Limb (tissue), 2 donors: ENCODE measurements around the gene AGFG1.
A peak's percentile ranks its signal among the peaks of the same experiment; 100 is the strongest.

Experiments used
- DNase-seq, 2 donors: peaks; one replicate each; pipeline ENCODE4 v3.0.0-alpha.2; 2016; ENCODE audit errors: extremely low spot score in 2 of 2

AGFG1 gene

GRCh38 chr2:227461811-227462461 is 10.0 kb upstream of the AGFG1 start:
- DNase-seq: no peak

GRCh38 chr2:227462462-227462951 is 9.4 kb upstream of the AGFG1 start:
- no peak for DNase-seq

DNA sequence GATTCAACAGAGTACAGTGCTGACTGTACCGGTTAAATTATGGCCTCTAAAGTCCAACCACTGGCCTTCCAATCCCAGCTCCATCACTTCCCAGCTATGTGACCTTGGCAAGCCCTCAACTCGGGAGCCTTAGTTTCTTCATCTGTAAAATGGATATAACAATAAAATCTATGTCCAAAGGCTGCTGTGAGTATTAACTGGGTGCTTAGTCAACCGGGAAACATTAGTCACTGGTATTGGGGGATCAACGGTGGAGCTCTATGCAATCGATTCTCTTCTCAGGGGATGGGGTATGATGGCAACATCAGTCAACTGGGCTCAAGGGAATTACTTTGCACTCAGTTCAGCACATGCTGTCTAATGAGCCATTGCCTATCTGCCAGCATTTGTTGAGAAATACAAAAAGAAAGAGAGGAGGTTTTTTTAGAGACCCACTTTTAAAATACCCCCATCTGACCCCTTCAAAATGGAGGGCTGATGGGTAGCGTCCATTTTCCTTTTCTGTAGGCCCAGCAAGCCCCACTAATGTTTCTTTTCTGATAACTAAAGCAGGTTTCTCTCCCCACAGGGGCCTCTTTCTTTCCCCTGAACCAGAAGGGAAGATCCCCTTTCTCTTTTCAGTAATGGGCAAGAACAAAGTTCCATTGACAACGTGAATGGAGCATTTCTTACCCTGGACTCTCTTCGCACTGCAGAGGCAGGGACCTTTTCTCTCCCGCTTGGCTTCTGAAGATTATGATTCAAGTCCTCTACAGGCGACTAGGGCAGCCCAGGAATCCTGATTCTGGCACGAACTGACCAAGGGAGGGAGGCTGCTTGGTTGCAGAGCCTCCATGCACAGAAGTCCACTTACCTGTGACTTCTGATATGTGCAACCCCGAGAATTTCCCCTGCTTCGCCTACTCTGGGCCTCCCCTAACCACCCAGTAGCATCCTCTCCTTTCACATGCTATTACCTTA is 8.7 kb upstream of the AGFG1 start:
- DNase-seq: no peak

DNA sequence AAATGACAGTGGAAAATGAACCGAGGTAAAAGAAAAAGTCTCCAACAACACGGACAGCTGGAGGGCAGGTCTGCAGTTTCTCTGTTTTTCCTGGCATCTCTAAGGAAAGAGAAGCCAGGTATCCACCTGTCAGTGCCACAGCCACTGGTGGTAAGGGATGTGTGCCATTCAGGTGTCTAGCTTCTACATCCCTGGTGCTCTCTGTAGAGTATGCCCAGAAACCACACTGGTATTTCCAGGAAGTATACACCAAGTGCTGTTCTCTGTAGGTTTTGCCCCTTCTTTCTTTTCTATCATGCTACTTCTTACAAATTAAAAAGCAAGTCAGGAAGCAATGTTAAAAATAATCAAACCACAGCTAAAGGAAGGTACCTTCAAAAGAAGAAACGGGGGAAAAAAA is 7.6 kb upstream of the AGFG1 start:
- no peak for DNase-seq

DNA sequence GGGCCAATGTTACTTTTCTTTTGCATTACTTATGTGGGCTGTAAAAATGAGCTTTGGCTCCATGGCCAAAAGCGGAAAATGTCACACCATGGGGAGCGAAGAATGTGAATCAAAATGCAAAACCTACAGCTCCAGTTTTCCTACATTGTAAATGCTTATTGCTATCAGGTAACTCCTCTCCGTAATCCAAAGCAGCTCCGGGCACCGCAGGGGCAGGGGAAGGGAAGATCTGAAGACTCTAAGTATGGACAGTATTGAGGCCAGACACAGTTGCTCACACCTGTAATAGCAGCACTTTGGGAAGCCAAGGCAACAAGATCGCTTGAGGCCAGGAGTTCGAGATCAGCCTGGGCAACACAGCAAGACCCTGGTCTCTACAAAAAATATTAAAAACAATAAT is 7.1 kb upstream of the AGFG1 start:
- DNase-seq: no peak

DNA sequence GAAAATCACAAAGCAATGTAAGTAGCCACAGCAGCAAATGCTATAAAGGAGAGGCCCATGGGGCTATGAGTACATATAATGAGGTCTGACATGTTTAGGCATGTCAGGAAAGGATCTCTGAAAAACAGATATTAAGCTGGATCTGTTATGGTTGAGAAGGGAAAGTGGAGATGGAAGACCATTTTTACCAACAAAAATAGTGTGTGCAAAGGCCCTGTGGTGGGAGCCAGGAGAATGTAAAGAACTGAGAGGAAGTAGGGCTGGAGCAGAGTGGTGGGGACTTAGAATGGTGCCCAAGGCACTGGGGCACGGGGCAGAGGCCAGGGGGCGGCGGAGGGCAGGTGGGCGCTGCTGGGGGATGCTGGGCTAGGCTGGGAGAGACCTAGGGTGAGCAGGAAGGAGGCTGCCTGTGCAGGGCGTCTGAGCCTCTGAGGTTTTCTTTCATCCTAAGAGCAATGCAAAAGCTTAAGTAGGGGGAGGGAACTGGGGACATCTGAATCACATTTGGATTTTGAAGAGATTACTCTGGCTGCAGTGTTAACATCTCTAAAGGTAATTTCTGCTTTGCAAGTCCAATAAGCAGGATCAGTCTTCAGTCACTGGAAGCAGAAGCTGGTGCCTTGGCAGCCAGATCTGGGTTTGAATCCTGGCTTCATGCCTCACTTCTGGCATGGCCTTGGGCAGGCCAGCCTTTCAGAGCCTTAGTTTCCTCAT is 4.9 kb upstream of the AGFG1 start:
- no peak for DNase-seq

GRCh38 chr2:227471412-227471811 is 544 bp upstream of the AGFG1 start:
- DNase-seq: no peak

- peak in 1 of 2 donors; percentile 77 for DNase-seq
Measured at GRCh38 chr2:227472265-227473121, 537 bp downstream of the AGFG1 start.

GRCh38 chr2:227473122-227473461 is 1.1 kb downstream of the AGFG1 start:
- peak in 1 of 2 donors; percentile 20 for DNase-seq

DNA sequence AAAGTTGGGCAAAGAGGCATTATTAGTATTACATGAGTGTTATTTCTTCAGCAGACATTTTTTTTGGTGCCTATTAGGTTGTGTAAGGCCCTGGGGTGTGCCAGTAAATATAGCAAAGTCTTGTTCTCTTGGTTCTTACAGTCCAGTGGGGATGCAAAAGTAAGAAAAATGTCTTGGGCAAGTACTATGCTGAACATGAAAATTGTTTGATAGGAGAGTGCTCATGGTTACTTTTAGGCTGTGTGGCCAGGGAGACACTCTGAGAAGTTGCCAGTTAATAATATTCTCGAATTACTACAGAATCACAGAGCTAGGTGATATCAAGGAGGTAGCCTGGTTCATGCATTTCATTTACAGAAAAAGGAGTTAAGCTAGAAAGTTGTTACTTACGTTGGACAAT is 1.9 kb downstream of the AGFG1 start:
- DNase-seq: no peak

GRCh38 chr2:227474410-227474809 is 2.5 kb downstream of the AGFG1 start:
- DNase-seq: no peak

DNA sequence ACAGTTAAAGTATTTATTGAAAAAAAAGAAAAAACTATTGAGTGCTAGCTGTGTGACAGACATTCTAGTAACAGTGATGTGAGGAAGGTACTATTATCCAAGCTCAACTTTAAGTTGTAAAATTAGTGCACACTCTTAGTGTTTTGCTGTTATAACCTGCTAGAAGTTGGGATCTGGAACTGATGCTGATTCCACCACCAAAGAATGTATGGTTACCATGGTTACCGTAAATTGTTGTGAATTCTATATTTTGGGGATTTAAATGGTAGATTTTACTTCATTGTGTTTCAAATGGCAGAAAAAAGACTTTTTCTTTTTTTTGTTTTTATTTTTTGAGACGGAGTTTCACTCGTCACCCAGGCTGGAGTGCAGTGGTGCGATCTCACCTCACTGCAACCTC is 5.3 kb downstream of the AGFG1 start:
- DNase-seq: peak in 1 of 2 donors; percentile 25

GRCh38 chr2:227479865-227480475 is 8.0 kb downstream of the AGFG1 start:
- DNase-seq: peak in 1 of 2 donors; percentile 30

GRCh38 chr2:227480528-227480927 is 8.6 kb downstream of the AGFG1 start:
- DNase-seq: no peak

DNA sequence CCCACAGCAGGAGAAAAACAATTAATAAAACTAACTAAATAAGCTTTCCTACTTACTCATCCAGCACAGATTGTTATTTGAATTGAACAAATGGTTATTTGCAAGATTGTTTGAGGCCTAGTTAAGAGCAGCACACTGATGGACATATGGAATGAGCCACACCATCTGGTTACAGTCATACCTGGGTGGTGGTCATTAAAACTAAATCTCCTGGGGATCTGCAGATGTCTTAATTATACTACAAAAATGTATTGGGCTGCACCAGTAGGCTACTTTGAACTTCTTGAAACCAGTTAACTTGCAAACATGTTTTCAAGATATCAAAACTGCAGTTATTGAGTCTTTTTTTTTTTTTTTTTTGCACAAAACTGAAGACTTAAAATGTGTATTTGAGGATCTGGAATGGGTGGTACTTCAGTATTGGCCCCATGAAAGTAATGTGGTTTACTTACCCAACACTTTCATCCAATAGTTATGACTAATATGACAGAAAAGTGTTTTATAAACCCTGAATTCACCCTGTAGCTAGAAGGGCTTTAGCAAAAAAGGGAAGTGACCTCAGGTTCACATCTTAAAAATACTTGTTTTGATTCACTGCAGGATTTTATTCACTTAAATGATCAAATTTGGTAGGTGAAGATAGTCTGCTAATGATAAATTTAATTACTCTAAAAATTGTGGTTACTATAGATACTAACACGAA is 10.8 kb downstream of the AGFG1 start:
- DNase-seq: no peak

DNA sequence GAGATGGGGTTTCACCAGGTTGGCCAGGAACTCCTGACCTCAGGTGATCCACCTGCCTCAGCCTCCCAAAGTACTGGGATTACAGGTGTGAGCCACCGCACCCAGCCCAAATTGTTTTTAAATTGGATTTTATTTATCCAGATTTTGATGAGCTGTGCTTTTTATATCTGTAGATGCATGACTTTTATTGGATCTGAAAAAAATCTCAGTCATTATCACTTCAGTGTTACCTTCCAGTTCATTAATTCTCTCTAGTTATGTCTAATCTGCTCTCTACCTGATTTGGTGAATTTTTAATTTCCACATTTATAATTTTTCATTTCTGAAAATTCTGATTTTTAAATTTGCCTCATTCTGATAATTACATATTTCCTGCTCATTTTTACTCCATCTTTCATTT is 13.5 kb downstream of the AGFG1 start:
- no peak for DNase-seq

- DNase-seq: no peak
Measured at GRCh38 chr2:227486688-227487087, 14.7 kb downstream of the AGFG1 start.

DNA sequence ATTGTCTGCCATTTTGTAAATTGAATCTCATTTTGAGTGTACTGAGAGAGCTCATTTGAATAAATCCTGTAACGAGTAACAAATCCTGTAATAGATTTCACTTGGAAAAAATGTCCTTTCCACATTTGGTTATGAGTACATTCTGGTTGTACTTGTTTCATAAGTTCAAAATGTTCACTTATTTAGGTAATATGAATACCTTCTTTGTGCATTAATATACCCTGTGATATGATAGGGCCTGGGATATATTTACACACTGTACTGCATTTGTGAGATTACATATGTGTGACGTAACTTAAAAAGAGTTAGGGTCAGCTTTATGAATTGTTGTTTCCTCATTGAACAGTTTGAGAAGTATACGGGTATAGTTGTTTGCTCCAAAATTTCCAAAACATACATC is 16.1 kb downstream of the AGFG1 start:
- DNase-seq: no peak

GRCh38 chr2:227491386-227491785 is 19.4 kb downstream of the AGFG1 start:
- no peak for DNase-seq

GRCh38 chr2:227493524-227493923 is 21.6 kb downstream of the AGFG1 start:
- no peak for DNase-seq
